Endothelial cell (in vitro differentiated cells): Measurements from ENCODE around the gene KCNJ5. TPM values are rescaled to one million over a fixed set of nuclear protein-coding genes. Genes with fewer than 3 reads are reported as not detected.

Experiments used
- DNase-seq: peaks from one replicate; pipeline ENCODE4 v3.0.0; 2021; ENCODE audit warnings: low spot score
- H3K27ac Mint-ChIP-seq: one replicate; pipeline ENCODE4 v1.8.0; 2021; ENCODE audit warnings: mixed read lengths, inconsistent platforms; ENCODE audit not compliant: unreplicated experiment
- H3K27me3 Mint-ChIP-seq: one replicate; pipeline ENCODE4 v1.8.0; 2021; ENCODE audit warnings: mild to moderate bottlenecking, moderate library complexity, mixed read lengths, inconsistent platforms; ENCODE audit not compliant: unreplicated experiment
- H3K36me3 Mint-ChIP-seq: one replicate; pipeline ENCODE4 v1.8.0; 2021; ENCODE audit warnings: mild to moderate bottlenecking, low read depth, mixed read lengths, inconsistent platforms; ENCODE audit not compliant: unreplicated experiment
- H3K4me1 Mint-ChIP-seq: one replicate; pipeline ENCODE4 v1.8.0; 2021; ENCODE audit warnings: mild to moderate bottlenecking, mixed read lengths, inconsistent platforms; ENCODE audit not compliant: unreplicated experiment
- H3K4me3 Mint-ChIP-seq: one replicate; pipeline ENCODE4 v1.8.0; 2021; ENCODE audit warnings: mild to moderate bottlenecking, mixed read lengths, inconsistent platforms; ENCODE audit not compliant: unreplicated experiment
- H3K9me3 Mint-ChIP-seq: one replicate; pipeline ENCODE4 v1.8.0; 2021; ENCODE audit warnings: mixed read lengths, inconsistent platforms; ENCODE audit not compliant: unreplicated experiment
- CTCF ChIP-seq: fragments of 200-600 bp; sonication (generic); IDR thresholded peaks from one replicate; pipeline ENCODE4 v1.5.0; 2021; ENCODE audit warnings: antibody characterized with exemption; ENCODE audit not compliant: unreplicated experiment
- long read RNA-seq: library from polyadenylated mRNA; unstranded; transcript quantifications from one replicate; pipeline ENCODE4 v2.0.0, GENCODE V29; 2020; ENCODE audit not compliant: unreplicated experiment
- total RNA-seq: library from RNA; stranded (reverse); fragmentation: NEBNext Ultra II Directional; extraction: Animal tissue kit (Norgen Biotek cat#: 25700); gene quantifications from one replicate; pipeline ENCODE4 v1.2.1, GENCODE V29; 2021; ENCODE audit not compliant: unreplicated experiment

Gene KCNJ5
- 0.05 TPM for total RNA-seq
- long read RNA-seq = 0 reads

GRCh38 chr11:128890543-128891368 lies at the start of gene KCNJ5:
TSS of gene KCNJ5 (plus strand) at chr11:128891356. CDS start at chr11:128911274, 19,918 bp downstream.
- Mint-ChIP-seq H3K36me3 (no peaks in the 10 kb centered on the region), H3K4me1 (peaks cover 8% of the 10 kb centered on the region), H3K27me3 (peaks cover 15% of the 10 kb centered on the region), H3K4me3 (peak within 1 kb of the TSS; percentile 78), H3K27ac (no peak within 1 kb of the TSS), H3K9me3 (no peaks in the 10 kb centered on the region)
- peak; percentile 40 for DNase-seq
- no peak for TF ChIP-seq CTCF

GRCh38 chr11:128841461-128842072 lies 49.6 kb upstream of the KCNJ5 start:
- Mint-ChIP-seq H3K9me3 (no peaks in the 10 kb centered on the region), H3K27me3 (peaks cover 3% of the 10 kb centered on the region), H3K4me1 (peaks cover 25% of the 10 kb centered on the region), H3K36me3 (no peaks in the 10 kb centered on the region), H3K4me3 (no peak overlapping the region), H3K27ac (no peak overlapping the region)
- TF ChIP-seq CTCF = no peak
- no peak for DNase-seq

- no peak for DNase-seq
- no peak for TF ChIP-seq CTCF
- no peaks in the 10 kb centered on the region for H3K9me3 Mint-ChIP-seq
Measured at GRCh38 chr11:128843198-128843785, 47.9 kb upstream of the KCNJ5 start.

GRCh38 chr11:128845334-128845780 lies 45.8 kb upstream of the KCNJ5 start:
- TF ChIP-seq CTCF = no peak
- Mint-ChIP-seq H3K4me1 (peaks cover 30% of the 10 kb centered on the region), H3K27ac (no peak overlapping the region), H3K36me3 (no peaks in the 10 kb centered on the region), H3K27me3 (peaks cover 3% of the 10 kb centered on the region), H3K4me3 (no peak overlapping the region), H3K9me3 (no peaks in the 10 kb centered on the region)
- no peak for DNase-seq

More at GRCh38 chr11:128843198-128843785, 47.9 kb upstream of the KCNJ5 start:
- H3K4me1 Mint-ChIP-seq = peaks cover 19% of the 10 kb centered on the region
- H3K36me3 Mint-ChIP-seq = no peaks in the 10 kb centered on the region
- H3K4me3 Mint-ChIP-seq = no peak overlapping the region
- peaks cover 3% of the 10 kb centered on the region for H3K27me3 Mint-ChIP-seq
- no peak overlapping the region for H3K27ac Mint-ChIP-seq
